Stimulated activated CD4-positive, alpha-beta T cell treated with anti-CD3 and anti-CD28 coated beads, Interleukin-1b, Interleukin-23, amount 100 ng/mL, for 4 hours (primary cell): ENCODE results near the gene ZNF280A.
"Not testable (repeated sequence)": the region's sequence is repeated elsewhere in the genome, so short reads cannot be mapped to it uniquely, and the experiment has no call there.

Experiments
- DNase-seq, 2 donors: peaks; one replicate each; pipeline ENCODE4 v3.0.0-alpha.2; 2020; ENCODE audit warnings: low read depth in 2 of 2

The ZNF280A gene

GRCh38 chr22:22538226-22538989 lies 18.3 kb upstream of the ZNF280A start:
- no peak for DNase-seq

DNA sequence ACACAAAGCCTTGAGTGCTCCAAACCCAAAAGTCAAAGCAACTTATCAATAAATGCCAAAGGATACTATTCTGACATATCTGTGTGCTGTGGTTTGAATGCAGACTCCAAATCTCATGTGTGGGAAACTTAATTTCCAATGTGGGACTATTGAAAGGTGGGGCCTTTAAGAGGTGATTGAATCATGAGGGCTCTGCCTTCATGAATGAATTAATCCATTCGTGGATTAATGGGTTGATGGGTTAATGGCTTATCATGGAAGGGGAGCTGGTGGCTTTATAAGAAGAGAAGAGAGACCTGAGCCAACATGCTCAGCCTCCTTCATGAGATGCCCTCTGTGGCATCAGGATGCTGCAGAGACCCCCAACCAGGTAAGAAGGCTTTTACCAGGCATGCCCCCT lies 16.8 kb upstream of the ZNF280A start:
- no peak for DNase-seq

GRCh38 chr22:22536515-22536914 lies 16.4 kb upstream of the ZNF280A start:
- DNase-seq: no peak

- DNase-seq: no peak
Measured at GRCh38 chr22:22535662-22536061, 15.6 kb upstream of the ZNF280A start.

DNA sequence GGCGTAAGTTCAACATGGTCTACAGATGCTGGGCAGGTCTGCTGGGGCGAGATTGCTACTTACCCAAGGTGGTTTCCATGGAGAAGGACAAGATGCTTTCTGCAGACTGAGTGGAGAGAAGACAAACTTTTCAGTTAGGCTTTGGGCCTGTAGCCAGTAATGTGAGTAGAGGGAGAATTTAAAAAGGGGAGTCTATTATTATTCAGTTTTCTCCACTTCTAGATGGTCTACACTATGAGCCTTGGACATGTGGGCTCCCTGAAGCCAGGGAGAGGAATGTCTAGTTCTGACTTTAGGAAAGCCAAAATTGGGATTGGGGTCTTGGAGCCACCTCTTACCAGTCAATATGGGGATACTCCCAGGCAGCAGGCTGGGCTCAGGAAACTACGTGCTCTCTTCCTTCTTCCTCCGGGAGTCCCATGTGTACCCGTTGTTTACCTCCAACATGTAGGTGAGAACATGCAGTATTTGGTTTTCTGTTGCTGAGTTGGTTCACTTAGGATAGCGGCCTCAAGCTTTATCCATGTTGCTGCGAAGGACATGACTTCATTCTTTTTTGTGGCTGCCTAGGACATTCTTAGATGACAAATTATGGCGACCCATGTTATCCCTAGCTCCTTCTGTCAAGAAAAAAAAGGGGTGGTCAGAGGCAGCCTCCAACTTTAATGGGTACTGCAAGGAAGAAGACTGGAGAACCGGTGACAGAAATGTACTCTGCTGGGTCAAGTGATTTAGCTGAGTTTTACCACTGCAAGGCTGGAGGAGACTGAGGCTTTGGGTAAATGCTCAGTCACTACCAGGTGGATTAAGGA lies 14.7 kb upstream of the ZNF280A start:
- no peak for DNase-seq

DNA sequence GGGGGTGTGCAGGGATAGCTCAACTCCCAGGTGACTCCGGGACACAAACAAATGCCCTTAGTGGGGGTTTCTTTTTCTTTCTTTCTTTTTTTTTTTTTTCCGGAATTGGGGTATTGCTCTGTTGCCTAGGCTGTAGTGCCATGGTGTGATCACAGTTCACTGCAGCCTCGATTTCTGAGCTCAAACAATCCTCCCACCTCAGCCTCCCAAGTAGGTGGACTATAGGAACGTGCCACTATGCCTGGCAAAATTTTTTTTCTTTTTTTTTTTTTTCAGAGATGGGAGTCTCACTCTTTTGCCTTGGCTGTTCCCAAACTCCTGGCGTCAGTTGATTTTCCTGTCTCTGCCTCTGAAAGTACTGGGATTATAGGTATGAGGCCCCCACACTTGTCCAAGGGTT lies 13.8 kb upstream of the ZNF280A start:
- DNase-seq: no peak

- no peak for DNase-seq
Measured at GRCh38 chr22:22533417-22533816, 13.3 kb upstream of the ZNF280A start.

DNA sequence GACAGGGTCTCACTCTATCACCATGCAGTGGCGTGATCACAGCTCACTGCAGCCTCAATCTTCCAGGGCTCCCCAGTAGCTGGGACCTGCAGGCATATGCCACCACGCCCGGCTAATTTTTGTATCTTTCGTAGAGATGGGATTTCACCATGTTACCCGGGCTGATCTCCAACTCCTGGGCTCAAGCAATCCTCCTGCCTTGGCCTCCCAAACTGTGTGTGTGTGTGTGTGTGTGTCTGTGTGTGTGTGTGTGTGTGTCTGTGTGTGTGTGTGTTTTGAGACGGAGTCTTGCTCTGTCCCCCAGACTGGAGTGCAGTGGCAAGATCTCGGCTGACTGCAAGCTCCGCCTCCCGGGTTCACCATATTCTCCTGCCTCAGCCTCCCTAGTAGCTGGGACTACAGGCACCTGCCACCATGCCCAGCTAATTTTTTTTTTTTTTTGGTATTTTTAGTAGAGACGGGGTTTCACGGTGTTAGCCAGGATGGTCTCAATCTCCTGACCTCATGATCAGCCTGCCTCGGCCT lies 12.5 kb upstream of the ZNF280A start:
- DNase-seq: not testable (repeated sequence)

DNA sequence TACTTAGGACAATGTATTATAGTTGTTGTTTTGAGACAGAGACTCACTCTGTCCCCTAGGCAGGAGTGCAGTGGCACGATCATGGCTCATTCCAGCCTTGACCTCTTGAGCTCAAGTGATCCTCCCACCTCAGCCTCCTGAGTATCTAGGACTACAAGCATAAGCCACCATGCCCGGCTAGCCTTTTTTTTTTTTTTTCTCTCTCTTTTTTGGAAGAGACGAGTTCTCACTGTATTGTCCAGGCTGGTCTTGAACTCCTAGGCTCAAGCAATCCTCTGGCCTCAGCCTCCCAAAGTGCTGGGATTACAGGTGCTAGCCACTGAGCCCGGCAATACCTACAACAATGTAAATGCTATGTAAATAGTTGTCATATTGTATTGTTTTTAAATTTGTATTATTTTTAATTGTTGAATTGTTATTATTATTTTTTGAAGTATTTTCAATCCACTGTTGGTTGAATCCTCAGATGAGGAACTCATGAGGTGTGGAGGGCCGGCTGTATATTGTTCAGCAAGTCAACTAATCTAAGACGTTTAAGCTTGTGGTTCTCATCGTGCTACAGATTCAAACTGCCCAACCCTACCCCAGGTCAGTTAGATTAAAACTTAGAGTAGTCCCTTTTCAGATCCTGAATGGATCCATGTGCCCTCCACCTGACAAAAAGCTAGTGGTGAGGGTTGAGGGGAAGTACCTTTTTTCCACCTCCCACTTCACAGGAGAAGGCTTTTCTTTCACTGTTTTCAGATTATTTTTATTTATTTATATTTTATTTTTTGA lies 11.9 kb upstream of the ZNF280A start:
- no peak for DNase-seq

- DNase-seq: no peak
Measured at GRCh38 chr22:22528780-22529179, 8.7 kb upstream of the ZNF280A start.

GRCh38 chr22:22527312-22527711 lies 7.2 kb upstream of the ZNF280A start:
- DNase-seq: no peak

DNA sequence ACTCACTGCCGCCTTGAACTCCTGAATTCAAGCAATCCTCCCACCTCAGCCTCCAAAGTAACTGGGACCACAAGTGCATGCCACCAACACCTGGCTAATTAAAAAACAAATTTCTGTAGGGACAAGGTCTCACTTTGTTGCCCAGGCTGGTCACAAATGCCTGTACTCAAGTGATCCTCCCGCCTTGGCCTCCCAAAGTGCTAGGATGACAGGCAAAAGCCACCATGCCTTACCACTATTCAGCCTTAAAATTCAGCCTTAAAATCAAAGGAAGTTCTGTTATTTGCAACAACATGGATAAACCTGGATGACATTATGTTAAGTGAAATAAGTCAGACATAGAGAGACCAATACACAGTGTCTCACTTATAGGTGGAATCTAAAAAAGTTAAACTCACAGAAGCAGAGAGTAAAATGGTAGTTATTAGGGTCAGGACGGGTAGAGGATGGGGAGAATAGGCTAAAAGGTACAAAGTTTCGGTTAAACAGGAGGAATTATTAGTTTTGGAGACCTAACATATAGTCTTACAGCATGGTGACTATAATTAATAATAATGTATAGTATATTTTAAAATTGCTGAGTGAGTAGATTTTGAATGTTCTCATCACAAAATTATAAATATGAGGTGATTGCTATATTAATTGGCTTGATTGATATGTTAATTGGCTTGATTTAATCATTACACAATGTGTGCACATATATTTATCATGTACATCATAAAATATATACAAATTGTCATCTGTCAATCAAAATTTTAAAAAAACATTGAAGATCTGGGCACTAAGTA lies 6.2 kb upstream of the ZNF280A start:
- no peak for DNase-seq

DNA sequence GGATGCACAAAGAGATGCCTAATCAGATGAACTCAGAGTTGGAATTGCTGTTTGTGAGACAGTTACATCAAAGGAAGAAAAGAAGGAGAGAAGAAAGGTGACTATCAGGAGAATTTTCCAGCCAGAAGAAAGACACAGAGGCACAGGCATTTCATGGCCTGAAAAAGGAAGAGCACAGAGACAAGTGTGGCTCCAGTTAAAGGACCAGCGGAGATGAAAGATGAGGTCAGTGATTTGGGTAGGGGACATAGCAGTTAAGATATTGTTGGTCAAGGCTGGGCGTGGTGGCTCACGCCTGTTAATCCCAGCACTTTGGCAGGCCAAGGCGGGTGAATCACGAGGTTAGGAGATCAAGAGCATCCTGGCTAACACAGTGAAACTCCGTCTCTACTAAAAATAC lies 3.4 kb upstream of the ZNF280A start:
- no peak for DNase-seq

DNA sequence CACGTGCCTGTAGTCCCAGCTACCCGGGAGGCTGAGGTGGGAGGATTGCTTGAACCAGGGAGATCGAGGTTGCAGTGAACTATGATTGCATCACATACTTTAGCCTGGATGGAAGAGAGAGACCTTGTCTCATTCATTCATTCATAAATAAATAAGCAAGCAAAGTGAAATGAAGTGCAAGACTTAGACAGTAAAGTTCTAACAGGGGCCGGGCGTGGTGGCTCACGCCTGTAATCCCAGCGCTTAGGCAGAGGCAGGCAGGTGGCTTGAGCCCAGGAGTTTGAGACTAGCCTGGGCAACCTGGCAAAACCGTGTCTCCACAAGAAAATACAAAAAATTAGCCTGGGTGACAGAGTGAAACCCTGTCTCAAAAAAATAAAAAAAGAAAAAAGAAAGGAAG lies 1.6 kb upstream of the ZNF280A start:
- DNase-seq: no peak

- no peak for DNase-seq
Measured at GRCh38 chr22:22520667-22521602, 865 bp upstream of the ZNF280A start.

DNA sequence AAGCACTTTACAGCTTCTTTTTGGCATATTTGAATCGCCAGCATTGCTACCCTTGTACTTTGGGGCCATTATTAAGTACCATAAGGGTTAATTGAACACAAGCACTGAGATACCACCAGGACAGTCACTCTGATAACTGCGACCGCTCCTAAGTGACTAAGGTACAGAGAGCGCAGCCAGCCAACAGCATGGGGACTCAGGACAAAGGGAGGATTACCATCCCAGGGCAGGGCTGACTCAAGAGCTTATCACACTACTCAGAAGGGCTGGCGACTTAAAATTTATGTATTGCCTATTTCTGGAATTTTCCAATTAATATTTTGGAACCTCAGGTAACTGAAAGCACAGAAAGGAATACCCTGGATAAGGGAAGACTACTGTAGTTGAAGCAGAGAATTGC lies 479 bp downstream of the ZNF280A start:
- no peak for DNase-seq

GRCh38 chr22:22516992-22517391 lies 3.1 kb downstream of the ZNF280A start:
- no peak for DNase-seq

- DNase-seq: no peak
Measured at GRCh38 chr22:22515890-22516289, 4.2 kb downstream of the ZNF280A start.

- DNase-seq: not testable (repeated sequence)
Measured at GRCh38 chr22:22514431-22514830, 5.6 kb downstream of the ZNF280A start.

DNA sequence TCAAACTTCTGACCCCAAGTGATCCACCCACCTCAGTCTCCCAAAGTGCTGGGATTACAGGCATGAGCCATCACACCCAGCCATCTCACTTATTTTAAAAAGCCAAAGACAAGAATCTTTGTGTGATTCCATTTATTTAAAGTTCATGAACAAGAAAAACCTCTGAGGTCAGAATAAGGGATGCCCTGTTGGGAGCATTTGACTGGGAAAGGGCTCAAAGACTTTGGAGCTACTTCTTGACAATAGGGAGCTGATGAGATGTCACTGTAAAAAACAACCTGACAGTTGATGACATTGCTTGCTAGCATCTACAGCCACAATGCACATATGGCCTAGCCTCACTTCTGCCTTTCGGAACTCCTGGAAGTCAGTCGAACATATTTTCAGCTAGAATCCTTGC lies 6.5 kb downstream of the ZNF280A start:
- no peak for DNase-seq
